ENCODE data around the gene PSTPIP1. TPM values are rescaled to one million over a fixed set of nuclear protein-coding genes. Genes with fewer than 3 reads are reported as not detected.

PSTPIP1 gene
- total and polyA plus RNA-seq, 2 of the 8 experiments (the other 6 are each of a cell fraction or from before 2014, with no cell fraction given): 1.6 to 1.8 TPM

- H3K9me3 ChIP-seq (ENCODE audit: insufficient read depth in 2 of 2, low read depth in 1 of 2, low read length in 1 of 2): no peaks in the 10 kb centered on the region
- H3K27me3 ChIP-seq (replicated peaks in 1 of 4; ENCODE audit: control insufficient read depth in 3 of 4, extremely low read depth in 1 of 4, insufficient read depth in 3 of 4, low read length in 3 of 4): no peaks in the 10 kb centered on the region
- H3K79me2 ChIP-seq (ENCODE audit: control insufficient read depth in 1 of 2, insufficient read depth in 2 of 2, low read length in 2 of 2): peaks cover 0 to 68% of the 10 kb centered on the region in 2 experiments; a peak in 2 of 4 replicates
- no peak overlapping the region for H2BK5ac ChIP-seq (ENCODE audit: low read depth, low read length)
- H2AK5ac ChIP-seq (ENCODE audit: low read depth, low read length): no peak overlapping the region
- no peak overlapping the region for H4K91ac ChIP-seq (replicated peaks; ENCODE audit: insufficient read length, low read length)
- WGBS, 2 experiments (ENCODE audit: extremely low coverage in 1 of 2, insufficient coverage in 1 of 2, insufficient read length in 1 of 2, insufficient replicate concordance in 2 of 2, low coverage in 1 of 2, low lambda C conversion rate in 2 of 2, missing lambda C conversion rate in 1 of 2): 90% methylated on average over 4 of the region's 4 CpGs; no CpG with 5 or more reads in 1 of the 2 experiments
- H3K56ac ChIP-seq (replicated peaks; ENCODE audit: insufficient read length, low read depth, low read length): no peak overlapping the region
- no peaks in the 10 kb centered on the region for H3K23me2 ChIP-seq (ENCODE audit: low read depth, low read length)
- no peak overlapping the region for H3K23ac ChIP-seq (ENCODE audit: insufficient read length)
- ChIA-PET CTCF (ENCODE audit: partially characterized antibody) (interaction anchor here (1.1 to 1.5 kb wide), 6 partner anchors 9 to 117 kb away, joined by 3 to 9 read pairs (median 3); no protein-coding TSS in a partner anchor), POLR2A (ENCODE audit: partially characterized antibody) (interaction anchor here (2.5 kb wide), 1 partner anchor 12 kb away, joined by 11 read pairs; no protein-coding TSS in a partner anchor)
- H3K4me3 ChIP-seq (ENCODE audit: extremely low read depth in 1 of 4, insufficient read depth in 2 of 4, low read depth in 3 of 4, low read length in 4 of 4): no peak overlapping the region
- no peak overlapping the region for H2BK120ac ChIP-seq (replicated peaks; ENCODE audit: low read depth, low read length)
- no peak overlapping the region for H2BK12ac ChIP-seq (ENCODE audit: low read depth, low read length)
- H3K14ac ChIP-seq (ENCODE audit: insufficient read length): no peak overlapping the region
- no peak overlapping the region for H3K27ac ChIP-seq (ENCODE audit: low read depth, low read length)
- no peak overlapping the region for H3K4me2 ChIP-seq (ENCODE audit: insufficient read depth in 1 of 2, low read depth in 2 of 2, low read length in 2 of 2)
- DNase-seq (ENCODE audit: low read depth in 1 of 2, low spot score in 2 of 2) (no peak), FAIRE-seq (no peak)
- H2BK15ac ChIP-seq (ENCODE audit: low read length): no peak overlapping the region
- H3K4ac ChIP-seq (replicated peaks; ENCODE audit: insufficient read length, low read depth, low read length): no peak overlapping the region
- no peak overlapping the region for H2BK20ac ChIP-seq (ENCODE audit: low read length)
- no peak overlapping the region for H4K5ac ChIP-seq (ENCODE audit: insufficient read length, low read depth, low read length)
- peaks cover 0 to 8% (median 3%) of the 10 kb centered on the region in 4 experiments; a peak in 3 of 7 replicates for H3K4me1 ChIP-seq (replicated peaks in 1 of 4; ENCODE audit: control insufficient read depth in 3 of 4, insufficient read depth in 4 of 4, low read length in 3 of 4)
- H4K20me1 ChIP-seq (replicated peaks in 1 of 2; ENCODE audit: control insufficient read depth in 1 of 2, insufficient read depth in 2 of 2, low read length in 2 of 2): peaks cover 7 to 12% of the 10 kb centered on the region in 2 experiments
- TF ChIP-seq TAF7 (optimal IDR thresholded peaks at IDR 0.05; ENCODE audit: borderline replicate concordance, low read depth, low read length): no peak
- no peak for TF ChIP-seq USF2 (IDR thresholded peaks at IDR 0.05; ENCODE audit: low read length)
- TF ChIP-seq POLR2A (IDR thresholded peaks at IDR 0.05; ENCODE audit: control extremely low read depth in 1 of 2, low read depth in 2 of 2, low read length in 2 of 2): no peak
- no peak for TF ChIP-seq BCL11A (IDR thresholded peaks at IDR 0.05; ENCODE audit: low read depth in 2 of 2, low read length in 2 of 2)
- H3K18ac ChIP-seq (ENCODE audit: extremely low read depth, low read length): no peak overlapping the region
- no peak overlapping the region for H2AFZ ChIP-seq (ENCODE audit: low read length)
- no peaks in the 10 kb centered on the region for H3K79me1 ChIP-seq (ENCODE audit: low read depth, low read length)
- H4K8ac ChIP-seq (ENCODE audit: extremely low read depth, insufficient read depth, low read length): no peak overlapping the region
- no peak overlapping the region for H3K9ac ChIP-seq (replicated peaks in 1 of 4; ENCODE audit: extremely low read depth in 1 of 4, low read depth in 3 of 4, low read length in 3 of 4)
- no peaks in the 10 kb centered on the region; a peak in 1 of 8 replicates for H3K36me3 ChIP-seq (ENCODE audit: control insufficient read depth in 2 of 4, insufficient read depth in 4 of 4, low read length in 3 of 4)
These were observed 63.5 kb downstream of the PSTPIP1 start for GRCh38 chr15:77058468-77058867.
